Nephron (organoid): ENCODE measurements around the gene TRIM46.
"Not testable (repeated sequence)": the region's sequence is repeated elsewhere in the genome, so short reads cannot be mapped to it uniquely, and the experiment has no call there.

ENCODE experiments used
- H3K27ac Mint-ChIP-seq, 3 experiments: 2 replicates each; pipeline ENCODE4 v1.8.0; 2020; ENCODE audit warnings: mixed read lengths in 3 of 3, mild to moderate bottlenecking in 2 of 3, moderate library complexity in 1 of 3
- H3K27me3 Mint-ChIP-seq: 2 replicates; pipeline ENCODE4 v1.8.0; 2021; ENCODE audit warnings: low read depth, mild to moderate bottlenecking, moderate library complexity, mixed read lengths
- H3K36me3 Mint-ChIP-seq: 2 replicates; pipeline ENCODE4 v1.8.0; 2020; ENCODE audit warnings: low read depth, mixed read lengths
- H3K4me1 Mint-ChIP-seq: 2 replicates; pipeline ENCODE4 v1.8.0; 2020; ENCODE audit warnings: mixed read lengths
- H3K4me3 Mint-ChIP-seq, 3 experiments: 2 replicates each; pipeline ENCODE4 v1.8.0; 2020; ENCODE audit warnings: mild to moderate bottlenecking in 3 of 3, mixed read lengths in 3 of 3, moderate library complexity in 2 of 3
- H3K9me3 Mint-ChIP-seq: 2 replicates; pipeline ENCODE4 v1.8.0; 2020; ENCODE audit warnings: mixed read lengths
- CTCF ChIP-seq, 3 experiments: fragments of 200-600 bp; sonication (generic); IDR thresholded peaks; one replicate each; pipeline ENCODE4 v1.5.0; 2021; ENCODE audit warnings: antibody characterized with exemption in 3 of 3; ENCODE audit not compliant: unreplicated experiment in 3 of 3

Gene TRIM46

GRCh38 chr1:155145491-155145890, 28.2 kb upstream of the TRIM46 start:
- Mint-ChIP-seq H3K27ac (no peak overlapping the region), H3K36me3 (no peaks in the 10 kb centered on the region), H3K4me3 (no peak overlapping the region), H3K9me3 (no peaks in the 10 kb centered on the region), H3K27me3 (peaks cover 12% of the 10 kb centered on the region), H3K4me1 (peaks cover 2% of the 10 kb centered on the region)
- TF ChIP-seq CTCF (IDR thresholded peaks at IDR 0.05; ENCODE audit: unreplicated experiment in 3 of 3) = no peak

- not testable (repeated sequence) for H3K4me3 Mint-ChIP-seq, H3K9me3 Mint-ChIP-seq, H3K27ac Mint-ChIP-seq, H3K36me3 Mint-ChIP-seq, H3K4me1 Mint-ChIP-seq
- H3K27me3 Mint-ChIP-seq = peaks cover 14% of the 10 kb centered on the region
These were observed 17.5 kb upstream of the TRIM46 start for GRCh38 chr1:155155996-155156643.

- no peak overlapping the region for H3K27ac Mint-ChIP-seq
- H3K4me1 Mint-ChIP-seq = no peaks in the 10 kb centered on the region
- H3K36me3 Mint-ChIP-seq = no peaks in the 10 kb centered on the region
- TF ChIP-seq CTCF (IDR thresholded peaks at IDR 0.05; ENCODE audit: unreplicated experiment in 3 of 3) = no peak
- peaks cover 15% of the 10 kb centered on the region for H3K27me3 Mint-ChIP-seq
- peaks cover 4% of the 10 kb centered on the region for H3K9me3 Mint-ChIP-seq
- H3K4me3 Mint-ChIP-seq = no peak overlapping the region
These were observed 14.7 kb upstream of the TRIM46 start for GRCh38 chr1:155158991-155159390.

GRCh38 chr1:155160128-155160527, 13.5 kb upstream of the TRIM46 start:
- H3K4me1 Mint-ChIP-seq = no peaks in the 10 kb centered on the region
- no peaks in the 10 kb centered on the region for H3K36me3 Mint-ChIP-seq
- no peak for TF ChIP-seq CTCF (IDR thresholded peaks at IDR 0.05; ENCODE audit: unreplicated experiment in 3 of 3)
- H3K27ac Mint-ChIP-seq = no peak overlapping the region
- peaks cover 10% of the 10 kb centered on the region for H3K27me3 Mint-ChIP-seq
- peaks cover 4% of the 10 kb centered on the region for H3K9me3 Mint-ChIP-seq
- H3K4me3 Mint-ChIP-seq = no peak overlapping the region

GRCh38 chr1:155162631-155163030, 11.0 kb upstream of the TRIM46 start:
- H3K4me3 Mint-ChIP-seq, H3K27me3 Mint-ChIP-seq, H3K27ac Mint-ChIP-seq, H3K9me3 Mint-ChIP-seq, H3K36me3 Mint-ChIP-seq: not testable (repeated sequence)
- peaks cover 13% of the 10 kb centered on the region for H3K4me1 Mint-ChIP-seq

GRCh38 chr1:155163785-155164184, 9.9 kb upstream of the TRIM46 start:
- not testable (repeated sequence) for H3K27me3 Mint-ChIP-seq, H3K9me3 Mint-ChIP-seq, H3K36me3 Mint-ChIP-seq, H3K27ac Mint-ChIP-seq, H3K4me3 Mint-ChIP-seq
- H3K4me1 Mint-ChIP-seq = peaks cover 17% of the 10 kb centered on the region

- H3K27me3 Mint-ChIP-seq, H3K27ac Mint-ChIP-seq: not testable (repeated sequence)
- H3K4me1 Mint-ChIP-seq = peaks cover 17% of the 10 kb centered on the region
These were observed 9.0 kb upstream of the TRIM46 start for GRCh38 chr1:155164625-155165024.

GRCh38 chr1:155166051-155166470, 7.6 kb upstream of the TRIM46 start:
- H3K9me3 Mint-ChIP-seq = peaks cover 7% of the 10 kb centered on the region
- peak overlapping the region in 1 of 3 experiments; percentile 24 for H3K27ac Mint-ChIP-seq
- H3K4me1 Mint-ChIP-seq = peaks cover 17% of the 10 kb centered on the region
- TF ChIP-seq CTCF (IDR thresholded peaks at IDR 0.05; ENCODE audit: unreplicated experiment in 3 of 3) = no peak
- H3K36me3 Mint-ChIP-seq = peaks cover 15% of the 10 kb centered on the region
- H3K4me3 Mint-ChIP-seq = no peak overlapping the region
- peaks cover 2% of the 10 kb centered on the region for H3K27me3 Mint-ChIP-seq

More at GRCh38 chr1:155164625-155165024, 9.0 kb upstream of the TRIM46 start:
- H3K4me3 Mint-ChIP-seq, H3K9me3 Mint-ChIP-seq, H3K36me3 Mint-ChIP-seq: not testable (repeated sequence)
